GM23248 (cell line): ENCODE measurements around the gene SMYD4.

Experiments
- EZH2 ChIP-seq: fragments of 200-600 bp; sonication (generic); IDR thresholded peaks from 2 replicates; pipeline ENCODE4 v1.6.1; 2018; ENCODE audit warnings: antibody characterized with exemption, mild to moderate bottlenecking; ENCODE audit not compliant: insufficient read depth, poor library complexity, severe bottlenecking
- EZH2phosphoT487 ChIP-seq: fragments of 200-600 bp; sonication (generic); IDR thresholded peaks from 2 replicates; pipeline ENCODE4 v1.6.1; 2018; ENCODE audit warnings: antibody characterized with exemption, moderate library complexity, mild to moderate bottlenecking, low read depth; ENCODE audit not compliant: insufficient read depth

DNA sequence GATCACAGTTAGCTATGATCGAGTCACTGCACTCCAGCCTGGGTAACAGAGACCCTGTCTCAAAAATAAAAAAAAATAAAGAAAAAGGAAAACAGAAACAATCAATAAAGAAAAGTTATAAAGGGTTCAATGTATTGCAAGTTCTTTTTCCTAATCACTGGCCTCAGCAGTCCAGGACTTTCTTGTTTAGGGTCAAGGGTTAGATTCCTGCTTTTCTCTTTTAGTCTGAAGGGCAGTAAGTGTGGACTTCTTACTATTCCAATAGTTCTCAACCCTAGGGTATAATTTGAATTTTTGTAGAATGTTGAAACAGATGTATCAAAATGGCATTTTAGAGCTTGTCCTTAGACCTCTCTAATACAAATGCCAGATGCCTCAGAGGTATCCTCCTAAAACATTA is 27.3 kb downstream of the SMYD4 start:
- TF ChIP-seq EZH2, result no peak
- no peak for TF ChIP-seq EZH2phosphoT487
